Measurements from ENCODE around the gene ATCAY. TPM values are rescaled to one million over a fixed set of nuclear protein-coding genes. Genes with fewer than 3 reads are reported as not detected.

ATCAY gene
- total and polyA plus RNA-seq, 3 donors from 2014 or later, result 0.32 to 4.8 (median 1.7) TPM

GRCh38 chr19:3834349-3835054, 46.0 kb upstream of the ATCAY start:
- H3K27ac ChIP-seq, result no peak overlapping the region
- H3K36me3 ChIP-seq (ENCODE audit: low read depth, missing control alignments), result no peaks in the 10 kb centered on the region
- TF ChIP-seq CTCF (IDR thresholded peaks at IDR 0.05), result no peak
- no peak for TF ChIP-seq POLR2A (IDR thresholded peaks at IDR 0.05)
- no peak for DNase-seq
- H3K27me3 ChIP-seq, result no peaks in the 10 kb centered on the region
- no peaks in the 10 kb centered on the region for H3K9me3 ChIP-seq
- 90 to 94% methylated on average over 27 to 35 of the region's 35 CpGs for WGBS, 2 donors
- H3K4me3 ChIP-seq, result no peak overlapping the region
- intact Hi-C loops (cut with DNase I; ENCODE audit: low total_unique reads), result no loop called here
- no peaks in the 10 kb centered on the region for H3K4me1 ChIP-seq

- Histone ChIP-seq H3K27ac (no peak overlapping the region), H3K36me3 (ENCODE audit: low read depth, missing control alignments) (no peaks in the 10 kb centered on the region), H3K4me1 (no peaks in the 10 kb centered on the region), H3K27me3 (no peaks in the 10 kb centered on the region), H3K4me3 (no peak overlapping the region), H3K9me3 (no peaks in the 10 kb centered on the region)
- TF ChIP-seq POLR2A (IDR thresholded peaks at IDR 0.05) (no peak), CTCF (IDR thresholded peaks at IDR 0.05) (no peak)
- DNase-seq, result no peak
- WGBS, 2 donors, result 69 to 89% methylated on average over 6 to 9 of the region's 9 CpGs
- intact Hi-C loops (cut with DNase I; ENCODE audit: low total_unique reads), result no loop called here
Observed at GRCh38 chr19:3835055-3835435, 45.4 kb upstream of the ATCAY start.

- no peak overlapping the region for H3K4me3 ChIP-seq
- no peak overlapping the region for H3K27ac ChIP-seq
- H3K27me3 ChIP-seq, result no peaks in the 10 kb centered on the region
- WGBS, 2 donors, result 91 to 92% methylated on average over 6 of the region's 6 CpGs
- H3K4me1 ChIP-seq, result no peaks in the 10 kb centered on the region
- TF ChIP-seq CTCF (IDR thresholded peaks at IDR 0.05), result no peak
- DNase-seq, result no peak
- H3K36me3 ChIP-seq (ENCODE audit: low read depth, missing control alignments), result no peaks in the 10 kb centered on the region
- no peaks in the 10 kb centered on the region for H3K9me3 ChIP-seq
- intact Hi-C loops (cut with DNase I; ENCODE audit: low total_unique reads), result no loop called here
Observed at GRCh38 chr19:3836887-3837286, 43.6 kb upstream of the ATCAY start.

- WGBS, 2 donors, result 94 to 96% methylated on average over 17 of the region's 17 CpGs
- H3K36me3 ChIP-seq (ENCODE audit: low read depth, missing control alignments), result no peaks in the 10 kb centered on the region
- intact Hi-C loops (cut with DNase I; ENCODE audit: low total_unique reads), result no loop called here
- no peaks in the 10 kb centered on the region for H3K4me1 ChIP-seq
- H3K9me3 ChIP-seq, result no peaks in the 10 kb centered on the region
- no peak for DNase-seq
- H3K27ac ChIP-seq, result no peak overlapping the region
- no peak overlapping the region for H3K4me3 ChIP-seq
- no peaks in the 10 kb centered on the region for H3K27me3 ChIP-seq
- TF ChIP-seq CTCF (IDR thresholded peaks at IDR 0.05), result no peak
- no peak for TF ChIP-seq POLR2A (IDR thresholded peaks at IDR 0.05)
Observed at GRCh38 chr19:3837332-3837731, 43.2 kb upstream of the ATCAY start.

GRCh38 chr19:3837922-3838321, 42.6 kb upstream of the ATCAY start:
- no peaks in the 10 kb centered on the region for H3K27me3 ChIP-seq
- no peak for DNase-seq
- H3K9me3 ChIP-seq, result no peaks in the 10 kb centered on the region
- H3K36me3 ChIP-seq (ENCODE audit: low read depth, missing control alignments), result no peaks in the 10 kb centered on the region
- H3K27ac ChIP-seq, result no peak overlapping the region
- intact Hi-C loops (cut with DNase I; ENCODE audit: low total_unique reads), result no loop called here
- WGBS, 2 donors, result 90 to 98% methylated on average over 19 of the region's 19 CpGs
- H3K4me1 ChIP-seq, result no peaks in the 10 kb centered on the region
- no peak overlapping the region for H3K4me3 ChIP-seq
- no peak for TF ChIP-seq CTCF (IDR thresholded peaks at IDR 0.05)
- TF ChIP-seq POLR2A (IDR thresholded peaks at IDR 0.05), result no peak

Measured in testis (tissue), 3 donors.